GM21423 (cell line): ENCODE results near the gene CD2.

ENCODE experiments used
- ATAC-seq: cut with Tn5 transposase; IDR thresholded peaks from one replicate; pipeline ENCODE4 v1.9.1; 2021; ENCODE audit warnings: mild to moderate bottlenecking, moderate library complexity; ENCODE audit not compliant: unreplicated experiment

CD2 gene

GRCh38 chr1:116759636-116760035 is 5.4 kb downstream of the CD2 start:
- no peak for ATAC-seq

DNA sequence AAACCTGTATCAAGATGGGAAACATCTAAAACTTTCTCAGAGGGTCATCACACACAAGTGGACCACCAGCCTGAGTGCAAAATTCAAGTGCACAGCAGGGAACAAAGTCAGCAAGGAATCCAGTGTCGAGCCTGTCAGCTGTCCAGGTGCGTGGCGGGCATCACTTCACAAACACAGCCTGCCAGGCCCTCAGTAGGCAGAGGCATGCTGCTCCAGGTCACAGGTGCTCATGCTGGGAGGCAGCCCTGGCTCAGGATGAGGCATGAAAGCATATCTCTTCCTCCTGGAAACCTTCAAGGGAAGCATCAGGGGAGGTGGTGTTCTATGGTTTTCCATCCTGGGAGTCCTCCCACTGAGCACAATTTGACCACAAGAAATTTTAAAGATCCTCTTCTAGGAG is 6.3 kb downstream of the CD2 start:
- no peak for ATAC-seq

GRCh38 chr1:116760996-116761665 is 6.9 kb downstream of the CD2 start:
- no peak for ATAC-seq

DNA sequence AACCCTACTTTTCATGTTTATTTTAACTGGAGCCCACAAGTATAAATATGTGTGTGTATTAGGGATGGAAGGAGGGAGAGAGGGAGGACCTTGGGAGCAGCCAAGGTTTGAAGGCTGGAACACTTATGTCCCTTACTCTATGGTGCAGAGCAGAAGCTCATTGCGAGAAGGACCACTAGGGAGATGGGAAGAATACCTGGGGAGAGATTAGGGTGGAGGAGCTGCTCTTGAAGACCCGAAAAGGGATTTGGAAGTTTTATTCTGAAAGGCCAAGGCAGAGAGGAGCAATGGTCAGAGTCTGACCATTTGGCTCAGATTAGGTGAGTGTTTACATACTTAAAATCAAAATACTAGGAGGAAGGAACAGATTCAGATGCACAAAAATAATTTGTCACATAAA is 8.1 kb downstream of the CD2 start:
- ATAC-seq, result no peak

DNA sequence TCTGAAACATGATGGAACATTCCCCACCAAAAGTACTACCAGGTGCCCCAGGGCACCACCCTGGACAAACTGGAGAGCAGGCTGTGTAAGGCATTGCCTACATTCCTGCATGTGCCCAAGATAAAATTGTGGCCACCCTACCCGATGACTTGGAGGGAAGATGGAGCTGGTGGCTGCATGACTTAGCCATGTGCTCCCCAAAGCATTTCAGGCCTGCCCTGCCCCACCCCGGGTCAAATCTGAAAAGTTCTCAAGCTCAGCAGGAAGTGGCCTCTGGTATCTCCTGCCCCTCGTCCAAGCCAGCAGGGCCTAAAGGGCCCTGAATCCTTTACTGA is 8.5 kb downstream of the CD2 start:
- no peak for ATAC-seq

- no peak for ATAC-seq
Measured at GRCh38 chr1:116763116-116763786, 9.0 kb downstream of the CD2 start.

DNA sequence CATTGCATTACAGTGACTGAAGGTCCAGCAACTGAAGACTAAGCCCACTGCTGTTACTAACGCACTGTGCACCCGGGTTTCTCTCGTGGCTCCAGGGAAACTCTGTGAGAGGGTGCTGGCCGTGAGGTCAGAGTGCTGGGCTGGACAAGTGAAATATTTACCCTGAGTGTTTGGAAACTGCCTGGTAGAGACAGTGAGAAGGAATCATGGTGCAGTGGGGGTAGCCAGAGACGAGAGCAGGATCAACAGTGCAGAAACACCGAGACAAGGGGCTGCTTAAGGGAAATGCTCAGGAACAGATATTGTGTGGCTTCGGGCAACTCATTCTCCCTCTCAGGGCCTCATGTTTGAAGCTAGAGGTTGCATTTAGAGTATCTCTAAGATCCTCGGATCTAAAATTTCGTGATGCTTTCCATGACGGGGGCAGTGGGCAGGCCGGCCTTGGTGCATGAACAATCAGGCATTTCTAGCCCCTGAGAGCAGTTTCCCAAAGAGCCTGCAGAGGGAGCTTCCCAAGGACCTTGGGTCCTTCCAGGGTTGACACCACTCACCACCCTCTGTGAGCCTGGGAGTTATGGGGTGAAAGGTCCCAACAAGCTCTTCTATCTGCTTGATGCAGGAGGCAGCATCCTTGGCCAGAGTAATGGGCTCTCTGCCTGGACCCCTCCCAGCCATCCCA is 9.7 kb downstream of the CD2 start:
- ATAC-seq, result no peak

DNA sequence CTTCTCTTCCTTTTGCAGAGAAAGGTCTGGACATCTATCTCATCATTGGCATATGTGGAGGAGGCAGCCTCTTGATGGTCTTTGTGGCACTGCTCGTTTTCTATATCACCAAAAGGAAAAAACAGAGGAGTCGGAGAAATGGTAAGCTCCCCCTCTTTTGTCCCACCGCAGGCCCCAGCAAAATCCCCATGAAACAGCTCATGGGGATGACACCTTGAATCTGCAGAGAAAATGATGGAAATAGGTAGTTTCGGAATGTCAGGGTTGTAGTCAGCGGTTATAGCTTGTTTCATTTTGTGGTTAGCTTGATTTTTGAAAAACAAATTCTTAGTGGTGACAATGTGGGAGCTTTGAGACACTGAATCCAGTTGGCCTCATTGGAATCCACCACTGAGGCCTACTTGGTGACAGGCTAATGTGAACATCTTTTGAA is 10.3 kb downstream of the CD2 start:
- ATAC-seq, result no peak

DNA sequence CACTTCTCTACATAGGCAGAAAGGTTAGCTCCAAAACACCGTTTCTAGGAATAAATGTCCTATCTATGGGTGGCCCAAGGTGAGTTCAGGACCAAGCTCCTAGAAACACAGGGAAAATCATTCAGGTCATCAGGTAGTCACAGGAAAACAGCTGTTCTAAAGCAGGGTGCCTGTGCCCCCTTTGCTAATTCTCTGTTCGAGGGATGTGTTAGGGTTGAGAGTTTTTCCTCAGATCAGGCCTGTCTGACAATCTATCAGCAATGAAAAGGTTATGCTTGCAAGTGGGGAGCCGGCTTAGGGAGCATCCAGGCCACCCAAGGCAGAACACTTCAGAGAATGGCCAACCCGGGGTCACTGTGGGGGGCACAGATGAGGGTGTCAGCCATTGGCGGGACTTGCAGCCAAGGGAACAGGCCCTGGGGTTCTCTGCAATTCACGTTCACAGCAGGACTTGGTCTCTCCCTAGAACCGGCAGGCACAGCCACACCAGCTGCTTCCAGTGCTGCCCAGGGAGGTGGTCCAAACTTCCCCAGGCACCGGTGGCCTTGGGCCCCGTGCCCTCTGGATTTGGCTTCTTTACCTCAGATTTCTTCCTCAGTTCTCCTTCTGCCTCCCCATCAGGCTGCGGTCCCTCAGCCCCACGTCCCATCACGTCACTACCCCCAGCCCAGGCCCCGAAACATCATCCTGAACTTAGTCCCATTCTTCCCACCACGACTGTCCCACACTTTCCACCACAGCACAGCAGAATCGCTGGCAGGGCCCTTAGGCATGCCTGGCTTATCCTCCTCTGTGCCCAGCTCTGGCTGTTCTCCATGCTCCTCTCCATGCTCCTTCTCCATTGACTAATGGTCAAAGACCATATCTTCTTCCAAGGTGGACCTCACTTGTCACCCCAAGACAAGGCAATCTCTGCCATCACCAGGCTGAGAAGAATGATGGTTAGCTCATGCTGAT is 11.0 kb downstream of the CD2 start:
- ATAC-seq, result no peak

GRCh38 chr1:116765962-116766361 is 11.7 kb downstream of the CD2 start:
- no peak for ATAC-seq

- no peak for ATAC-seq
Measured at GRCh38 chr1:116766616-116767469, 12.6 kb downstream of the CD2 start.

- no peak for ATAC-seq
Measured at GRCh38 chr1:116767782-116768382, 13.7 kb downstream of the CD2 start.

GRCh38 chr1:116768416-116769103 is 14.3 kb downstream of the CD2 start:
- no peak for ATAC-seq

DNA sequence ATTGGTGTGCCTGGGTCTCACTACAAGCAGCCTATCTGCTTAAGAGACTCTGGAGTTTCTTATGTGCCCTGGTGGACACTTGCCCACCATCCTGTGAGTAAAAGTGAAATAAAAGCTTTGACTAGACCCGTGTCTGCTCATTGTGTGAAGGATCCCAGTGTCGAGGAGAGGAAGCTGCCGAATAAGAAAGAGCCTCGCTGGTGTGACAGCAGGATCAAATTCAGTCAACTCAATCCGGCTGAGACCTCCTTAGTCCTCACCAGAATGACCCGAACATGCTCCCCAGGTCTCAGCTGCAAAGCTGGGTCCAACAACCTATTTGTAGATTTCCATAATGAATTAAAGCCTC is 14.8 kb downstream of the CD2 start:
- ATAC-seq, result no peak

GRCh38 chr1:116769561-116769977 is 15.3 kb downstream of the CD2 start:
- peak; percentile 93 for ATAC-seq

DNA sequence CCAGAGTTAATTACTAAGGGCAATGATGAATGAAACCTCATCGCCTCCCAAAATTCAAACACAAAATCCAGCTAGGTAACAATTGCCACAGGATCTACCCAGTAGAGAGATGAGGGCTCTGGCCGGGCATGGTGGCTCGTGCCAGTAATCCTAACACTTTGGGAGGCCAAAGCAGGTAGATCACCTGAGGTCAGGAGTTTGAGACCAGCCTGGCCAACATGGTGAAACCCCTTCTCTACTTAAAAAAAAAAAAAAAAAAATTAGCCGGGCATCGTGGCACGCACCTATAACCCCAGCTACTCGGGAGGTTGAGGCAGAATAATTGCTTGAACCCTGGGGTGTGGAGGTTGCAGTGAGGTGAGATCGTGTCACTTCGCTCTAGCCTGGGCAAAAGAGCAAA is 15.8 kb downstream of the CD2 start:
- no peak for ATAC-seq

- ATAC-seq, result no peak
Measured at GRCh38 chr1:116770625-116771024, 16.4 kb downstream of the CD2 start.

GRCh38 chr1:116771997-116772647 is 17.9 kb downstream of the CD2 start:
- ATAC-seq, result no peak

- ATAC-seq, result no peak
Measured at GRCh38 chr1:116772648-116773045, 18.4 kb downstream of the CD2 start.
